Measurements from ENCODE around the gene GARIN1A.
"Not testable (repeated sequence)": the region's sequence is repeated elsewhere in the genome, so short reads cannot be mapped to it uniquely, and the experiment has no call there.

GRCh38 chr7:128683738-128684137 is 11.6 kb downstream of the GARIN1A start:
- TF ChIP-seq, protein P1, sequence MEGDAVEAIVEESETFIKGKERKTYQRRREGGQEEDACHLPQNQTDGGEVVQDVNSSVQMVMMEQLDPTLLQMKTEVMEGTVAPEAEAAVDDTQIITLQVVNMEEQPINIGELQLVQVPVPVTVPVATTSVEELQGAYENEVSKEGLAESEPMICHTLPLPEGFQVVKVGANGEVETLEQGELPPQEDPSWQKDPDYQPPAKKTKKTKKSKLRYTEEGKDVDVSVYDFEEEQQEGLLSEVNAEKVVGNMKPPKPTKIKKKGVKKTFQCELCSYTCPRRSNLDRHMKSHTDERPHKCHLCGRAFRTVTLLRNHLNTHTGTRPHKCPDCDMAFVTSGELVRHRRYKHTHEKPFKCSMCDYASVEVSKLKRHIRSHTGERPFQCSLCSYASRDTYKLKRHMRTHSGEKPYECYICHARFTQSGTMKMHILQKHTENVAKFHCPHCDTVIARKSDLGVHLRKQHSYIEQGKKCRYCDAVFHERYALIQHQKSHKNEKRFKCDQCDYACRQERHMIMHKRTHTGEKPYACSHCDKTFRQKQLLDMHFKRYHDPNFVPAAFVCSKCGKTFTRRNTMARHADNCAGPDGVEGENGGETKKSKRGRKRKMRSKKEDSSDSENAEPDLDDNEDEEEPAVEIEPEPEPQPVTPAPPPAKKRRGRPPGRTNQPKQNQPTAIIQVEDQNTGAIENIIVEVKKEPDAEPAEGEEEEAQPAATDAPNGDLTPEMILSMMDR (IDR thresholded peaks at IDR 0.05; ENCODE audit: insufficient read depth, low read length), result not testable (repeated sequence)
- TF ChIP-seq POLR2AphosphoS5 (IDR thresholded peaks at IDR 0.05; ENCODE audit: low read depth); SPI1 (IDR thresholded peaks at IDR 0.05; ENCODE audit: borderline replicate concordance, low read depth): not testable (repeated sequence)
